Neuronal stem cell (in vitro differentiated cells): ENCODE data around the gene DDI2.
A peak's percentile ranks its signal among the peaks of the same experiment; 100 is the strongest.

Experiments
- DNase-seq: peaks from one replicate; pipeline ENCODE4 v3.0.0-alpha.2; 2013; ENCODE audit warnings: low spot score
- H2AFZ ChIP-seq: one replicate; pipeline ENCODE4 v1.6.1; 2013; ENCODE audit warnings: mild to moderate bottlenecking, low read length, inconsistent platforms
- H2AK5ac ChIP-seq: 2 replicates; pipeline ENCODE4 v1.6.1; 2013; ENCODE audit warnings: low read depth, mild to moderate bottlenecking, inconsistent platforms, low read length, moderate library complexity, mixed read lengths
- H2BK120ac ChIP-seq: 2 replicates; pipeline ENCODE4 v1.6.1; 2013; ENCODE audit warnings: low read depth, mild to moderate bottlenecking, inconsistent platforms, low read length, moderate library complexity, mixed read lengths
- H2BK12ac ChIP-seq: one replicate; pipeline ENCODE4 v1.6.1; 2013; ENCODE audit warnings: low read length, inconsistent platforms
- H2BK15ac ChIP-seq: 2 replicates; pipeline ENCODE4 v1.6.1; 2013; ENCODE audit warnings: mild to moderate bottlenecking, low read length, inconsistent platforms, mixed read lengths
- H2BK5ac ChIP-seq: one replicate; pipeline ENCODE4 v1.6.1; 2013; ENCODE audit warnings: inconsistent platforms, mild to moderate bottlenecking, low read length, moderate library complexity
- H3K14ac ChIP-seq: one replicate; pipeline ENCODE4 v1.6.1; 2013; ENCODE audit warnings: low read length, inconsistent platforms
- H3K18ac ChIP-seq: 2 replicates; pipeline ENCODE4 v1.6.1; 2013; ENCODE audit warnings: low read length, inconsistent platforms
- H3K23ac ChIP-seq: 2 replicates; pipeline ENCODE4 v1.6.1; 2013; ENCODE audit warnings: low read depth, mild to moderate bottlenecking, mixed read lengths, low read length, inconsistent platforms; ENCODE audit not compliant: poor library complexity
- H3K27ac ChIP-seq: replicated peaks from 3 replicates; pipeline ENCODE4 v1.5.1; 2013; ENCODE audit warnings: low read length, inconsistent platforms
- H3K27me3 ChIP-seq, 3 experiments: 2 replicates each; pipeline ENCODE4 v1.6.1; 2013; ENCODE audit warnings: low read length in 3 of 3, mild to moderate bottlenecking in 2 of 3, inconsistent platforms in 1 of 3, low read depth in 1 of 3, mixed read lengths in 1 of 3, moderate library complexity in 1 of 3; ENCODE audit not compliant: control insufficient read depth in 3 of 3, insufficient read depth in 3 of 3
- H3K36me3 ChIP-seq, 2 donors: replicated peaks in 1 of 2; 2 replicates each; pipeline ENCODE4 v1.6.1; 2013; ENCODE audit warnings: low read length in 2 of 2; ENCODE audit not compliant: control insufficient read depth in 2 of 2, insufficient read depth in 2 of 2
- H3K4ac ChIP-seq: 2 replicates; pipeline ENCODE4 v1.6.1; 2013; ENCODE audit warnings: inconsistent platforms, mild to moderate bottlenecking, low read length, moderate library complexity
- H3K4me1 ChIP-seq, 2 donors: 1 replicate in 1 of 2; 2 replicates in 1 of 2; pipeline ENCODE4 v1.6.1; 2013; ENCODE audit warnings: low read length in 2 of 2, low read depth in 1 of 2; ENCODE audit not compliant: control insufficient read depth in 2 of 2, insufficient read depth in 1 of 2
- H3K4me2 ChIP-seq: one replicate; pipeline ENCODE4 v1.6.1; 2013; ENCODE audit warnings: mild to moderate bottlenecking, low read length, inconsistent platforms; ENCODE audit not compliant: insufficient read depth, poor library complexity, severe bottlenecking
- H3K4me3 ChIP-seq, 2 donors: 2 replicates each; pipeline ENCODE4 v1.5.1; 2013; ENCODE audit warnings: low read length in 2 of 2, mild to moderate bottlenecking in 2 of 2, inconsistent platforms in 1 of 2, moderate library complexity in 1 of 2
- H3K79me1 ChIP-seq: one replicate; pipeline ENCODE4 v1.6.1; 2013; ENCODE audit warnings: low read depth, mild to moderate bottlenecking, inconsistent platforms, low read length, moderate library complexity
- H3K9ac ChIP-seq: one replicate; pipeline ENCODE4 v1.6.1; 2013; ENCODE audit warnings: mild to moderate bottlenecking, low read depth, low read length, inconsistent platforms; ENCODE audit not compliant: poor library complexity
- H3K9me3 ChIP-seq, 2 donors: replicated peaks in 1 of 2; 2 replicates each; pipeline versions ENCODE3 to v1.6.1; 2013; ENCODE audit warnings: low read length in 2 of 2, mild to moderate bottlenecking in 2 of 2, inconsistent platforms in 1 of 2, low read depth in 1 of 2, mixed read lengths in 1 of 2, moderate library complexity in 1 of 2; ENCODE audit not compliant: control insufficient read depth in 2 of 2, insufficient read depth in 1 of 2
- H4K8ac ChIP-seq: one replicate; pipeline ENCODE4 v1.6.1; 2013; ENCODE audit warnings: low read depth, mild to moderate bottlenecking, inconsistent platforms, low read length, moderate library complexity
- H4K91ac ChIP-seq: one replicate; pipeline ENCODE4 v1.6.1; 2013; ENCODE audit warnings: low read length, low read depth, mild to moderate bottlenecking, inconsistent platforms; ENCODE audit not compliant: poor library complexity
- WGBS, 2 donors: extraction: QIAGEN DNeasy Blood & Tissue Kit; methylation state at CpG; one replicate each; pipeline ENCODE4 v1.1.7; 2013; ENCODE audit warnings: missing lambda C conversion rate in 2 of 2, mixed read lengths in 1 of 2; ENCODE audit not compliant: insufficient read length in 2 of 2, insufficient replicate concordance in 1 of 2; ENCODE audit errors: extremely low coverage in 2 of 2; 5-methylcytosine and 5-hydroxymethylcytosine counted together

The DDI2 gene

DNA sequence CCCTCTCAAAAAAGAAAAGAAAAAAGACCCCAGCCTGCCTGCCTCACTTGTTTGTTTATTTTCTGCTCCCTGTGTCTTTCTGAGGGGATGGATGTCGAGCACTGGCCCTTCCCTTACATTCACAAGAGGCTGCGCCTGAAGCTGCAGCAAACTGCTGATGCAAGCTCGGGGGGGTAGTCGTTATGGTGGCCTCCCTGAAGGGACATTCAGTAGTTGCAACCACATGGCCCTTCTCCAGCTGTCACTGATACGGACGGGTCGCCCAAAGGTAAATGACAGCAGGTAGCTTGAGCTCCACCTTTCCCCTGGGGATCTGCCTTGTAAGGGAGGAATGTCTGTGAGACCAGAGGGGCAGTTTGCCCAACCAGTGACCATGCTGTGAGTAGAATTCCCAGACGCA, 84.5 kb downstream of the DDI2 start:
- H4K91ac ChIP-seq: no peak overlapping the region
- no peak overlapping the region for H3K9ac ChIP-seq
- DNase-seq: no peak
- no peak overlapping the region for H2BK15ac ChIP-seq
- peak overlapping the region; percentile 38 for H3K18ac ChIP-seq
- no peak overlapping the region for H2BK5ac ChIP-seq
- no peak overlapping the region for H3K4me2 ChIP-seq
- no peak overlapping the region for H2BK12ac ChIP-seq
- WGBS, 2 donors: no CpG with 5 or more reads among the region's 8 CpGs
- no peak overlapping the region for H4K8ac ChIP-seq
- H3K4me3 ChIP-seq: no peak overlapping the region
- H3K79me1 ChIP-seq: peaks cover 10% of the 10 kb centered on the region
- no peak overlapping the region for H2AFZ ChIP-seq
- H3K36me3 ChIP-seq: peaks cover 0 to 16% of the 10 kb centered on the region in 2 donors
- no peak overlapping the region for H3K27ac ChIP-seq
- peaks cover 0 to 2% of the 10 kb centered on the region in 2 donors for H3K9me3 ChIP-seq
- no peak overlapping the region for H2AK5ac ChIP-seq
- H3K4me1 ChIP-seq: peaks cover 0 to 5% of the 10 kb centered on the region in 2 donors
- no peaks in the 10 kb centered on the region for H3K27me3 ChIP-seq
- H3K4ac ChIP-seq: no peak overlapping the region
- H3K14ac ChIP-seq: no peak overlapping the region
- H2BK120ac ChIP-seq: no peak overlapping the region
- H3K23ac ChIP-seq: no peak overlapping the region

DNA sequence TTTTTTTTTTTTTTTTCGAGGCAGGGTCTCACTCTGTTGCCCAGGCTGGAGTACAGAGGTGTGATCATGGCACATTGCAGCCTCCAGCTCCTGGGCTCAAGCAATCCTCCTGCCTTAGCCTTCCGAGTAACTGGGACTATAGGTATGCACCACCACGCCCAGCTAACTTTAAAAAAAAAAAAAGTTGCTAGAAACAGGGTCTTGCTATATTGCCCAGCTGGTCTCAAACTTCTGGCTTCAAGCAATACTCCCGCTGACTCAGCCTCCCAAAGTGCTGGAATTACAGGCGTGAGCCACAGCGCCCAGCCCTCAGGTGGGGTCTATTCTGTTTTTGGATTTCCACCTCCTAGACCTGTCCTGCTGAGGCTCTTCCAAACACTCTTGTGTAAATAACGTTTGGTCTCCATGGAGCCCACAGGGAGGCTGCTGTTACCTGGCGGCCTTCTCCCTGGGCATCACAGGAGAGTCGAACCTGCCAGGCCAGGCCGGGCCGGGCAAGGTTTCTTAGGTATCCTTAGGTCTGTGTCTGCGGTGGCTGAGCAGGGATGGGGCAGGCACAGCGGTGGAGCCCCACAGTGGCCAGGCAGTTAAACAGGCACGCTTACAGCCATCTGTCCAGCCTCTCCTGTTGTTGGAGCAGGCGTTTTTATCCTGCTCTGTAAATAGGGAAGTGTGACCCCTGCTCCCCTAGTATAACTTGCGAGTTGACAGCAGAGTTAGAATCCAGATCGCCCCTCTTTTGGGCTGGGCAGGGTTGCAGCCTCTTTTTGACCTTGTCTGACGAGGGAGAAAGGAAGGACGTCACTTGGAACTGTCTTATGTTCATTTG, 85.7 kb downstream of the DDI2 start:
- no CpG with 5 or more reads among the region's 19 CpGs for WGBS, 2 donors
- Histone ChIP-seq H3K18ac (peak overlapping the region; percentile 12), H2BK120ac (no peak overlapping the region), H4K8ac (no peak overlapping the region), H3K23ac (no peak overlapping the region), H2AFZ (no peak overlapping the region), H3K27ac (no peak overlapping the region), H3K36me3 (peaks cover 0 to 10% of the 10 kb centered on the region in 2 donors), H2BK5ac (no peak overlapping the region), H3K9ac (peak overlapping the region; percentile 27), H3K4me2 (no peak overlapping the region), H3K14ac (no peak overlapping the region), H3K4ac (no peak overlapping the region), H2BK12ac (no peak overlapping the region), H3K9me3 (peaks cover 0 to 2% of the 10 kb centered on the region in 2 donors), H2AK5ac (peak overlapping the region; percentile 26), H3K79me1 (peaks cover 10% of the 10 kb centered on the region), H4K91ac (no peak overlapping the region), H3K4me1 (peaks cover 0 to 5% of the 10 kb centered on the region in 2 donors), H3K4me3 (no peak overlapping the region), H3K27me3 (no peaks in the 10 kb centered on the region), H2BK15ac (no peak overlapping the region)
- no peak for DNase-seq

DNA sequence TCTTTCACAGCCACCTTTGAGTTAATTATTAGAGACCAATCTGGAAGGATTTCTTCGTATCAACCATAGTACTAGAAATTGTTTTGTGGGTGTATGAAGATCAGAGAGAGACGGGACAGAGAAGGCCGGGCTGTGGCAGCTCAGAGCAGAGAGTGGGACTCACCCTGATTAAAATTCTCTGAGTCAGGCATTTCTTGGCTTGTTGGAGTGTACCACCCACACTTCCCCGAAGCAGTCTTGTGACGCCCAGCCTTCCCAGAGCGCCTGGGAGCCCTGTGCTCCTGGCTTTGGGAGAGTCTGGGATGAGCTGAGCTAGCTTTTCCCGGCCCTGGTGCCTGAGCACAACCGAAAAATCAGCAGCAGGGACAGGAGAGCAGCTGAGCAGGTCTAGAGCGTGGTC, 86.3 kb downstream of the DDI2 start:
- H3K4me1 ChIP-seq: peaks cover 0 to 5% of the 10 kb centered on the region in 2 donors

DNA sequence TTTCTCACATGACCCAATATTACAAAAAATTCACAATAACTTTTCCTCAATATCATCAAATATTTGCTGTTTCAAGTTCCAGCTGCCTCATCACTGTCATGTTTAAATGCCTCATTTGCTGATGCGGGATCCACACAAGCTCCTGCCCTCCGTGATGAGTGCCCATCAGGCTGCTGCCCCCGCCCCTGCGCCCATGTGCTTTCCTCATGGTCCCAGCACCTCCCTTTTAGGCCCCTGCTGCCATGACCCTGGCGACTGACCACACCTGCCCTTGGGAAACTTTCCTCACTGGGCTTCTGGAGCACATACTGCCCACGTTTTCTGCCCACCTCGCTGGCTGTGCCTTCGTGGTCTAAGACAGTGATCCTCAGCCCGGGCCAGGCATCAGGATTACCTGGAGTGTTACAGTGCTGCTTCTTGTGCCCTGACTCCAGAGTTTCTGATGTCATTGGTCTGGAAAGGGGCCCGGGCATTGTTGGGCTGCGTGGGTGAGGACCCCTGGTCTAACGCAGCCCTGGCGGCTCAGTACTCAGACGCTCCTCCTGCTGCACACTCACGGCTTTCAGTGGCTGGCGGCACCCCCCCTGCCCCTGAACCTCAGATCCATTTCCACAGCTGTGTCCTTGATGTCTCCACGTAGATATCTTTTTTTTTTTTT, 87.4 kb downstream of the DDI2 start:
- Histone ChIP-seq H3K4me1 (peaks cover 0 to 5% of the 10 kb centered on the region in 2 donors), H3K4me3 (no peak overlapping the region), H2BK5ac (no peak overlapping the region), H3K4ac (no peak overlapping the region), H3K79me1 (peaks cover 10% of the 10 kb centered on the region), H3K4me2 (no peak overlapping the region), H2BK15ac (no peak overlapping the region), H2BK12ac (no peak overlapping the region), H3K9ac (no peak overlapping the region), H4K8ac (no peak overlapping the region), H3K27ac (no peak overlapping the region), H3K27me3 (no peaks in the 10 kb centered on the region), H2AFZ (no peak overlapping the region), H2BK120ac (no peak overlapping the region), H2AK5ac (no peak overlapping the region), H3K18ac (no peak overlapping the region), H3K9me3 (peaks cover 0 to 2% of the 10 kb centered on the region in 2 donors), H4K91ac (no peak overlapping the region), H3K14ac (peak overlapping the region; percentile 31), H3K36me3 (peaks cover 0 to 9% of the 10 kb centered on the region in 2 donors), H3K23ac (peak overlapping the region; percentile 44)
- no CpG with 5 or more reads among the region's 17 CpGs for WGBS, 2 donors
- DNase-seq: no peak

More for the DNA sequence above, 86.3 kb downstream of the DDI2 start:
- no peak overlapping the region for H3K27ac ChIP-seq
- H3K18ac ChIP-seq: peak overlapping the region; percentile 54
- no peak overlapping the region for H2AK5ac ChIP-seq
- H3K27me3 ChIP-seq: no peaks in the 10 kb centered on the region
- no peak overlapping the region for H3K4me2 ChIP-seq
- no peak overlapping the region for H3K14ac ChIP-seq
- peak overlapping the region; percentile 20 for H3K23ac ChIP-seq
- no CpG with 5 or more reads among the region's 9 CpGs for WGBS, 2 donors
- no peak overlapping the region for H2BK12ac ChIP-seq
- H3K9ac ChIP-seq: no peak overlapping the region
- no peak overlapping the region for H3K4me3 ChIP-seq
- H4K8ac ChIP-seq: no peak overlapping the region
- no peak overlapping the region for H2AFZ ChIP-seq
- no peak overlapping the region for H4K91ac ChIP-seq
- H3K9me3 ChIP-seq: peaks cover 0 to 2% of the 10 kb centered on the region in 2 donors
- no peak for DNase-seq
- H3K4ac ChIP-seq: no peak overlapping the region
- H3K79me1 ChIP-seq: peaks cover 10% of the 10 kb centered on the region
- H2BK120ac ChIP-seq: no peak overlapping the region
- no peak overlapping the region for H2BK15ac ChIP-seq
- H3K36me3 ChIP-seq: peaks cover 0 to 9% of the 10 kb centered on the region in 2 donors
- H2BK5ac ChIP-seq: no peak overlapping the region
